Measurements from ENCODE around the gene ZNF330.
"Not testable (repeated sequence)": the region's sequence is repeated elsewhere in the genome, so short reads cannot be mapped to it uniquely, and the experiment has no call there.

The ZNF330 gene

DNA sequence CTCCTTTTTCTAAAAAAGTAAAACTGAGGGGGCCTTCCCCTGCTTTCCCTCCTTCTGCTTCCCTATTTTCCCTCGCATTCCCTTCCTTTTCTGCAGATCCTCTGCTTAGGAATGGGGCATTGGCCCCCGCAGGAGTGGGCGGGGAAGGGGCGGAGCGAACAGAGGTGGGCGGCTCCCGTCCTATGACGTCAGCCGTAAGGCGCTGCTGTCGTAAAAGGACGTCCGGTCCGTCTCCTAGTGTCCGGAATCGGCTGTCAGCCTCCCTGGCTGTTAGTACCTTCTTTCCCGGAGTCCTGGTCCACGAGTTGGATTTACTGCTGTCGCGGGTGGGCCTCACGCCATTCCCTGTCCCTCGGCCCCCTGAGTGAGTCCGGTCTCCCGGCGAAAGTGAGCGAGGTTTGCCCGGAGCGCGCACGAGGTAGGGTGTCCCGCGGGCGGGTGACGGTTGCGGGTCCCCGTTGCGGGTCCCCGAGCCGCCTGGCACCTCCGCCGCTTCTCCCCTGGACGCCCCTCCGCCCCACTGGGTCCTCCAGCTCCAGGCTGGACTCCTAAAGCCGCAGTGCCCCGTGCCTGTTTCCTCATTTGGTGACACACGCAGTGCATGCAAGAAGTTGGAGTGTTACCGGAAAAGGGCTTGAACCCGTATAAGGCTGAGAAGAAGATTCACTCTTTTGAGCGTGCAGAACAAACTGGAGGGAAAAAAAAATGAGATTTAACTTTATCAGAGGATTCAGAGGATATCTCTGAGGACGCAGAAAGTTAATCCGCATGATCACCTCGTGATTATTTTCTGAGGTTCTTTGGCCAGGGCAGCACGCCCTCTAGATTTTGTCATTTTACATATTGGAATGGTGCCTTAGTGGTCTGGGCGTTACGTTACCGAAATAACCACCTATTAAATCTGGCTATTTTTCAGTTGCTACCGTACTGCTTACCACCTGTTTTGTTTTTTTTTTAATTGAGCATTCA, at the start of gene ZNF330:
ZNF330 (plus strand) TSS at position 205 of the 969 bp plus-strand sequence. CDS start 1,477 bp downstream, outside the sequence.
- DNase-seq: peak; percentile 59

DNA sequence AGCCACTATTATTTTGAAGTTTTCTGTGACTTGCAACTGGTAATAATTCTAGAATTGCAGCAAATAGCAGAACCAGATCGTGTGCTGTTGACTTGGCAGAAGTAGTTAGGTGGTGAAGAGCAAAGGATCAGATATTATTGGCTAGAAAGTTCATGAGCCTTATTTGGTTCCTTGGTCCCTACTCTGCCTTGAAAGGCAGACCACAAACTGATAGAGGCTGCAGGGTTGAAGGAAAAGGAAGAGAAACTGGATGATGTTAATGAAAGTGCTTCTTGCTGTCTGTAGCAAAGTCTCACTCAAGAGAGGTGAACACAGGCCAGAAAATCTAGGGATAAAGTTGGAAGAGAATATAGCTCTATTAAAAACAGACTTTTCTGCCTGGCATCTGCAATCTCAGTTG, 46.2 kb upstream of the ZNF330 start:
- no peak for DNase-seq

DNA sequence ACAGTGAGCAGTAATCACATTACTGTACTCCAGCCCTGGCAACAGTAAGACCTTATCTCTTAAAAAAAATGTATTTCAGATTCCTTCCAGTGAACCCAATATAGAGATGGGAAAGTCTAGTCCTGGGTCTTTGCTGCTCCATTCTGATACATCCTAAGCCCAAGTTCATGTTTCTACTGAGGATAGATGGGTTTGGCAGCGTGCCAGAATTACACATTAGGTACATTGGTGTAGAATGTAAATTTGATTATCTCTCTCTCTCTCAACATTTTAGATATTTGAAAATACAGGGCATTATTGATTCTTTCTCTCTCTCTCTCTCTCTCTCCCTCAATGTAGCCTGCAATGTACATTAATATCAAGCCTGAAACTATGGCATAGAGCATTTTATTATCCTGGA, 43.5 kb upstream of the ZNF330 start:
- no peak for DNase-seq

DNA sequence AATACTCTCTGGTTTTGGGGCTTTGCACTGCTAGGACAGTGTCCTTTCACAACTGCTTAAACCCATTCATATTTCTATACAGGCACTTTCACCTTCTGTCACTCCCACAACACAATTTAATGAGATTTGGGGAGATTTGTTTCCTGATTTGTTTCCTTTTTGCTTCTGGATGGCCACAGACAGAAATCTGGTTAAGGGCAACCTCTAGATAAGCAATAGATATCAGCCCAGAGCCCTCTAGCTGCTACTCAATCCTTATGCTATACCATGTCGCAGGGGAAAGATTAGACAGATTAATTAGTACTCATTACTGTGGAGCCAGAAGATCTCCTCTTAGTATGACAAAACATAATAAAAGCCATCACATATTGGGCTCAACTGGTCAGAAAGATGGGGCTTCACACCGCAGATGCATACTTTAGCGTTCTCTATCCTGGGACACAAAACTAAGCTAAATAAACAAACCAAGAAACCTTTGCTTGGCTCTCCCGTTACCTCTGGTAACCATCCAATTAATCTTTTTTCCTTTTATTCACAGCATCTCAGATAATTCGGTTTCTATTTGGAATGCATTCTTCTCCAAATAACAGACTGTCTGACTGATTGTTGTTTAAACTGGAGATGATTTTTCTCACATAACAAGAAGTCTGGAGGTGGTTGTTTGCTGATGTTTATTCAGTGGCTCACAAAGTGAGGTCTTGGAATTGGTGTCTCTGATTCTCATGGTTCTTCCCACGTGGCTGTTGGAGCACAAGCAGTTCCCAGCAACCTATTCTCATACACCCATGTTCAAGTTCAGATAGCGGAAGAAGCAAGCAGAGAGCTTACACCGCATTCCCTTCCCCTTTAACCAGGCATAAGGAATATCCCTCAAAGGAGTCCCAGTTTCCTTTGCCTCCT, 41.0 kb upstream of the ZNF330 start:
- no peak for DNase-seq

DNA sequence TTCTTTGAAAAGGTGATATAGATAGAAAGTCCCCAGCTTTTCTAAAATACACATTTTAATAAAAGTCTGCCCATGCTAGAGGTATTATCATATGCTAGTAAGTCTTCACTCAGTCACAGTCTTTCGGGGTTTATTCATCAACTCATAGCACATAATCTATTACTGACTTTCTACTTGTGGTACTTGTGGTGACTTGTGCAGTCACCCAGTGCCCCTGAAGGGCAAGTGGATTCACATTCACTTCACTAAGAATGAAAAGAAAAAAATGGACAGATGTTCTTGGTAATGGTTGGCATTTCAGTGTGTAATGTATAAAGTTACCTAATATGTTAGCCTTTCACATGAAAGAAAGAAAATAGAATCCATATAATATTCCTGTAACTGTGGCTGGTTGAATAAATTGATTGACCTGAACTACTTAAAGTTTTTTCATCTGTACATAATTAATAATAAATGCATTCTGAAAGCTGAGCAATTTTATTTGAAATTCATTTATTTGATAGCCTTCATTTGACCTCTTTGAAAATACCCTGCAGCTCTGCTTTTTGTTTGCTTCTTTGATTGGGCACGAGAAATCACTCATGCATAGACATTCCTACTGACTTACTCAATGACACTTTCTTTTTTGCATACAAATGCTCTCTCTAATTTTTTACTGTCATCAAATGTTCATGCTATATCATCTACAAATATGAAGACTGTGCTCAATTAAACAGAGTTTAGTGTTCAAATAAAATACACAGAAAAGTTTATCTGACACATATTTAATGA, 39.5 kb upstream of the ZNF330 start:
- DNase-seq: no peak

- not testable (repeated sequence) for DNase-seq
Measured at GRCh38 chr4:141183491-141183890, 37.2 kb upstream of the ZNF330 start.

DNA sequence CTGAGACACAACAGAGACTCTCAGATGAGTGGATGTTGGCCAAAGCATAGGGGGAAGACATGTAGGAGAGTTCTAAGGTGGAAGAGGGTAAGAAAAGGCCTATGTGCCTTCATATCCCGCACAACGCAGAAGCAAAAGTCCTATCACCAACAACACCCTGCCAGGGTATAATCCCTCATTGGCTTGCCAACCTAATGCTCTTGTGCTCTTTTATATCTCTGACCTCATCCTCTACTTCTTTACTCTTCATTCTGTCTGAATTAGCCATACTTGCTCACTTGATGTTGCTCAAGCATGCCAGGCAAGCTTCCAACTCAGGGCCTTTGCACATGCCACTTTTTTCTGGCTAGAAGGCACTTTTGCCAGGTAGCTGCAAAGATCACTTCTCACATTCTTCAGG, 28.1 kb upstream of the ZNF330 start:
- no peak for DNase-seq

GRCh38 chr4:141193516-141194034, 27.1 kb upstream of the ZNF330 start:
- DNase-seq: no peak

- DNase-seq: no peak
Measured at GRCh38 chr4:141195095-141195707, 25.5 kb upstream of the ZNF330 start.

DNA sequence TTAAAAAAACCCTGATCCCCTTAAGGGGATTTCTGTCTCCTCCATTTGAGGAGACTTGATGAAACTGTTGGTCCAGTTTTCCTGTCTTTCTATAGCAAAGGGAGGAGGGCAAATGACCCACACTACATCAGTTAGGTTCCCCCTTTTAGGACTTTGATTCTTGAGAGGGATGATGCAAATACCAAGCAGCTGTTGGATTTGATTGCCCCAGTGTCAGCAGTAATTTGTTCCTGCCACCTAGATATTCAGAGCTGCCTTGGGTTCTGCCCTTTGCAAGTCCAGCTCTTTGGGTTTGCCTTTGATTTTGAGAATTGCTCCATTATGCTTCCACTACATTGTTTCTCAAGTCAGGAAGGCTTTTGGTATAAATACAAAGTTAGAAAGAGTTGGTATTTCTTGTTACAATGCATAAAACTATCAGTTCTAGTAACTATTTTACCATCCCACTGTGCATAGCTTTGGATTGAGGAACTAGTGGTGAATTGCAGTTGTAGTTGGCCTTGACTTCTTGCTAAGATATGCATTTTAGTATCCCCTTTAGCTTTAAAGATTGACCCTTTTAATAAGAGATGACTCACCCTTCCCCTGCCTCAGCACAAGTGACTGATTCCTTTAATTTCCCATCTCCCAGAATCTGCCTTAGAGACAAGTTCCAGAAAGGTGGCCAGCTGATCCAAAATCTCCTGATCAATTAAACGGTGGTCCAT, 24.3 kb upstream of the ZNF330 start:
- no peak for DNase-seq

DNA sequence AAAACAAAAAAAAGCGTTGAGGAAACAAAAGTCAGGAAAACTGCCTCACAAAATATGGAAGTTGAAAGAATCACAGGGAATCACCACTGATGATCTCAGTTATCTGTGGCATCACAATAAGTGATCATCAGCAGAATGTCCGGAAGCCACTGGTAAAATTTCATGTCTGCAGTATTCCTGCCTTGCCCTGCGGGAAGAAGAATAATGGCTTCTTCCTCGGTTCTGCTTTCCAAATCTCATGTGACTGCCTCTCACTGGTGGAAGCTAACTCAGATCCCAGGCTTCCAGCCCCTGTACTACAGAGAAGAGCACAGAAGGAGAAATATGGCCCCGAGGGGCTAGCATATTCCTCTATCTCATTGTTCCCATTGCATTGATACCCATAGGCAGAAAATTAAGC, 12.7 kb upstream of the ZNF330 start:
- no peak for DNase-seq

DNA sequence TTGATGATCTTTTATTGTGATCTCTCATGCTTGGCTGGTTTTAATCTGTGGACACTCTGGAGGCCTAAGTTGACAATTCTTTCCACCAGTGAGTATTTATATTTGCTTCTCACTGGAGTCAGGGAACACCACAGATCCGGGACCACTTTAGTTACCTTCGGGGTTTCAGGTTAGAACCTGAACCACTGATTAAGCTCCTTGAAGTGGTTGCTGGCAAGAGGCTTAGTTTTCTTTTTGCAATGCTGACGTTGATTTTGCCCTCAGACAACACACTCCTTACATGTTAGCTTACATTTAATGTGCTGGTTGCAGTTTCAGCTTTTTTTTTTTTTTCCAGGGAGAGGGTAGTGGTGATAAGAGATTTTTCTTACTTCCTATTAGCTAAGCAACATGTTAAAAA, 10.5 kb upstream of the ZNF330 start:
- DNase-seq: no peak

DNA sequence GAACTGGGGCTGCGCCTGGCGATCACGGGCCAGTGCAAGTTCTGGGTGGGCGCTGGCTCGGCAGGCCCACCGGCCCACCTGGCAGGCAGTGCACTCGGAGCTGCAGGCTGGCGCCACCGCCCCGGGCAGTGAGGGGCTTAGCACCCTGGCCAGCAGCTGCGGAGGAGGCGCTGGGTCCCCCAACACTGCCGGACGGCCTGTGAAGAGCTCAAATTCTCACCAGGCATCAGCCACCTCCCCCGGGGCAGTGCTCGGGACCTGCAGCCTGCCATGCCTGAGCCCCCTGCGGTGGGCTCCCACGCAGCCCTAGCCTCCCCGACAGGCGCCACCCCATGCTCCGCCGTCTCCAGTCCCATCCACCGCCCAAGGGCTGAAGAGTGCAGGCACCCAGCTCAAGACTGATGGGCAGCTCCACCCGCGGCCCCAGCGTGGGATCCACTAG, 7.1 kb upstream of the ZNF330 start:
- DNase-seq: no peak

GRCh38 chr4:141215030-141215429, 5.7 kb upstream of the ZNF330 start:
- DNase-seq: no peak

DNA sequence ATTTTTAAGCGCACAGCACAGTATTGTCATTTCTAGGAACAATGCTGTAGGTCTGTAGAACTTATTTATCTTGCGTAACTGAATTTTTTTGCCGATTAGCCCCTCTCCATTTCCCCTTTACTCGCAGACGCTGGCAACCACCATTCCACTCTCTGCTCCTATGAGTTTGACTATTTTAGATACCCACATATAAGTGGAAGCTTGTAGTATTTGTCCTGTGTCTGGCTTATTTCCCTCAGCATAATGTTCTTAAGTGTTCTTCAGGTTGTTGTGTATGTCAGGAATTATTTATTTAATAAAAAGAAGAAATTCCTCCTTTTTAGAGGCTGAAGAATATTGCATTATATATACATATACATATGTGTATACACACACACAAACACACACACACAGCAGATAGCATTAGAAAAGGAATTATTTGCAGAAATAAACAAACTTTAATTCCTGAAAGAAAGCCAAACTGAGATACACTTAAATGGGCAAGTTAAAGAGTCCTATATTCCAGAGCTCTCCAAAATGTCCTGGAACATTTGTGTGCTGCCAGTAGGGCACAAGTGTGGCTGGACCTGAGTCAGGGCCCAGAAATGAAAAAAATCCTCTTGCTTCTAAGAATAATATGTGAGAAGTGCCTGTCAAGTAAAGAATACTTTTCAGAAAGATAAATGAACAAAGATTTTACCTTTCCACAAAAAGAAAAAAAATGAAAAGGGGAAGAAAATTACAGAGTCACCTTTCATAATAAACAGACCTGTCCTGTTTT, 4.5 kb upstream of the ZNF330 start:
- no peak for DNase-seq

- DNase-seq: no peak
Measured at GRCh38 chr4:141220271-141220670, 424 bp upstream of the ZNF330 start.

DNA sequence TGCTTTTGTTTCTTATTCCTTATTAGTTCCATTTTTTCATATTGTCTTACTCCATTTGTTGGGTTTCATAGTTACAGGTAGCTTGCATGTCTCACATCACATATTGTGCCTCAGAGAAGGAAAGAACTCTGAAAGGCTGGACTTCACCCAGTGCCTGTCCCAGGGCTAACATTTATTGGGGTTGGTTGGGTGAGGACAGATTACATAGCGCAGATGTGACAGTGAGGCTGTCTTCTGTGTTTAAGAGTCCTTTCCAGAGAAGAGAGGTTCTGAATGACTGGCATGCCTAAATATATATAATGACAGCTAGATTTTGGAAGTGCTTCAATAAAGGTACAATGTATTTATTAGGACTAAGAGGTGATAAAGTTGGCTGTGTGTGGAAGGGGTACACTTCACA, 2.7 kb downstream of the ZNF330 start:
- DNase-seq: no peak

GRCh38 chr4:141227280-141227679, 6.6 kb downstream of the ZNF330 start:
- DNase-seq: not testable (repeated sequence)

- no peak for DNase-seq
Measured at GRCh38 chr4:141229408-141230101, 8.9 kb downstream of the ZNF330 start.

DNA sequence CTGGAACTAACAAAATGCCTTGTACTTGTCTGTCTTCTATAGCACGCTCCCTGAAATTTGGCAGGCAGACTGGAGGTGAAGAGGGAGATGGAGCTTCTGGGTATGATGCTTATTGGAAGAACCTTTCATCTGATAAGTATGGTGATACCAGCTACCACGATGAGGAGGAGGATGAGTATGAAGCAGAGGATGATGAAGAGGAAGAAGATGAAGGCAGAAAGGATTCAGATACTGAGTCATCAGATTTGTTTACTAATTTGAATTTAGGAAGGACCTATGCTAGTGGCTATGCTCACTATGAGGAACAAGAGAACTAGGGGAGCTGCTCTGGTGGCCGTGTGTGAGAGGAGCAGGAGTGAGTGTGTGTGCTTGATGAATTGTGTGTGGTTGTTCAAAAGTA, 13.0 kb downstream of the ZNF330 start:
- no peak for DNase-seq

Measured in NK-92 treated with Interleukin-12 subunit alpha and Interleukin-12 subunit beta, amount 100 ng/mL, for 24 hours (cell line).